HFFc6 (cell line): ENCODE results near the gene LRIG2. TPM values are rescaled to one million over a fixed set of nuclear protein-coding genes. Genes with fewer than 3 reads are reported as not detected.
A peak's percentile ranks its signal among the peaks of the same experiment; 100 is the strongest.
"Not testable (repeated sequence)": the region's sequence is repeated elsewhere in the genome, so short reads cannot be mapped to it uniquely, and the experiment has no call there.

Experiments used
- DNase-seq: peaks from one replicate; pipeline ENCODE4 v3.0.0-alpha.2; 2018
- H3K27ac Mint-ChIP-seq: 2 replicates; pipeline ENCODE4 v1.8.0; 2020; ENCODE audit warnings: mild to moderate bottlenecking, mixed read lengths
- H3K27me3 Mint-ChIP-seq: 2 replicates; pipeline ENCODE4 v1.8.0; 2021; ENCODE audit warnings: mild to moderate bottlenecking, moderate library complexity, mixed read lengths; ENCODE audit not compliant: insufficient read depth
- H3K36me3 Mint-ChIP-seq: 2 replicates; pipeline ENCODE4 v1.8.0; 2021; ENCODE audit warnings: low read depth, mixed read lengths
- H3K4me1 Mint-ChIP-seq: 2 replicates; pipeline ENCODE4 v1.8.0; 2020; ENCODE audit warnings: low read depth, mixed read lengths
- H3K4me3 Mint-ChIP-seq: 2 replicates; pipeline ENCODE4 v1.8.0; 2020; ENCODE audit warnings: mild to moderate bottlenecking, moderate library complexity, mixed read lengths
- H3K9me3 Mint-ChIP-seq: 2 replicates; pipeline ENCODE4 v1.8.0; 2020; ENCODE audit warnings: mild to moderate bottlenecking, mixed read lengths
- total RNA-seq, 6 experiments: library from RNA; stranded (reverse); fragmentation: NEBNext Ultra II Directional; extraction: Animal tissue kit (Norgen Biotek cat#: 25700); gene quantifications; 2 replicates in 1 of 6; 3 replicates in 5 of 6; pipeline ENCODE4 v1.2.3, GENCODE V29; 2021
- TF ChIP-seq, protein P1 (sequence below): fragments of 200-600 bp; sonication (generic); IDR thresholded peaks from 2 replicates; pipeline ENCODE4 v1.5.0; 2021; ENCODE audit warnings: antibody characterized with exemption, mild to moderate bottlenecking

LRIG2 gene
- total RNA-seq, 6 experiments from 2014 or later, result 5.6 to 8.5 (median 7.4) TPM

DNA sequence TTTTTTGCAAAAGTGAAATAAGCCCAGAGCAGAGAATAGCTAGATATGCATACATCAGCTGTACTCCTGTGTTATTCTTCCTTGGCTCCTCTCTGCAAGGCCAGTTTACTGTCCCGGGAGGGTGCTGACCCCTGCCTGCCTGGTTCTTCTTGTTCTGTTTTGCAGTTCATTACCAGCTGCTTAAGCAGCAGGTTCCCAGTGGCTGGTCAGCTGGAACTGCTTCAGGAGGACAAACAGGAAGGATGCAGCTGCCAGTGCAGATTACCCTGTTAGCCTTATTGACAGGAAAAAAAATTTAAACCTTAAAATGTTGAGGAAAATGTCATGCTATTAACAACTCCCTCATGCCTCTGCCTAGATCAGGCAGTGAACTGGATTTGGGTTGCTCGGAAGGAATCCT lies 16.0 kb upstream of the LRIG2 start:
- Mint-ChIP-seq H3K4me3 (no peak overlapping the region), H3K36me3 (no peaks in the 10 kb centered on the region), H3K4me1 (no peaks in the 10 kb centered on the region; the same call in 1 of the 2 replicates), H3K9me3 (no peaks in the 10 kb centered on the region), H3K27ac (no peak overlapping the region), H3K27me3 (peaks cover 2% of the 10 kb centered on the region)
- TF ChIP-seq, protein P1, sequence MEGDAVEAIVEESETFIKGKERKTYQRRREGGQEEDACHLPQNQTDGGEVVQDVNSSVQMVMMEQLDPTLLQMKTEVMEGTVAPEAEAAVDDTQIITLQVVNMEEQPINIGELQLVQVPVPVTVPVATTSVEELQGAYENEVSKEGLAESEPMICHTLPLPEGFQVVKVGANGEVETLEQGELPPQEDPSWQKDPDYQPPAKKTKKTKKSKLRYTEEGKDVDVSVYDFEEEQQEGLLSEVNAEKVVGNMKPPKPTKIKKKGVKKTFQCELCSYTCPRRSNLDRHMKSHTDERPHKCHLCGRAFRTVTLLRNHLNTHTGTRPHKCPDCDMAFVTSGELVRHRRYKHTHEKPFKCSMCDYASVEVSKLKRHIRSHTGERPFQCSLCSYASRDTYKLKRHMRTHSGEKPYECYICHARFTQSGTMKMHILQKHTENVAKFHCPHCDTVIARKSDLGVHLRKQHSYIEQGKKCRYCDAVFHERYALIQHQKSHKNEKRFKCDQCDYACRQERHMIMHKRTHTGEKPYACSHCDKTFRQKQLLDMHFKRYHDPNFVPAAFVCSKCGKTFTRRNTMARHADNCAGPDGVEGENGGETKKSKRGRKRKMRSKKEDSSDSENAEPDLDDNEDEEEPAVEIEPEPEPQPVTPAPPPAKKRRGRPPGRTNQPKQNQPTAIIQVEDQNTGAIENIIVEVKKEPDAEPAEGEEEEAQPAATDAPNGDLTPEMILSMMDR, result no peak
- no peak for DNase-seq

DNA sequence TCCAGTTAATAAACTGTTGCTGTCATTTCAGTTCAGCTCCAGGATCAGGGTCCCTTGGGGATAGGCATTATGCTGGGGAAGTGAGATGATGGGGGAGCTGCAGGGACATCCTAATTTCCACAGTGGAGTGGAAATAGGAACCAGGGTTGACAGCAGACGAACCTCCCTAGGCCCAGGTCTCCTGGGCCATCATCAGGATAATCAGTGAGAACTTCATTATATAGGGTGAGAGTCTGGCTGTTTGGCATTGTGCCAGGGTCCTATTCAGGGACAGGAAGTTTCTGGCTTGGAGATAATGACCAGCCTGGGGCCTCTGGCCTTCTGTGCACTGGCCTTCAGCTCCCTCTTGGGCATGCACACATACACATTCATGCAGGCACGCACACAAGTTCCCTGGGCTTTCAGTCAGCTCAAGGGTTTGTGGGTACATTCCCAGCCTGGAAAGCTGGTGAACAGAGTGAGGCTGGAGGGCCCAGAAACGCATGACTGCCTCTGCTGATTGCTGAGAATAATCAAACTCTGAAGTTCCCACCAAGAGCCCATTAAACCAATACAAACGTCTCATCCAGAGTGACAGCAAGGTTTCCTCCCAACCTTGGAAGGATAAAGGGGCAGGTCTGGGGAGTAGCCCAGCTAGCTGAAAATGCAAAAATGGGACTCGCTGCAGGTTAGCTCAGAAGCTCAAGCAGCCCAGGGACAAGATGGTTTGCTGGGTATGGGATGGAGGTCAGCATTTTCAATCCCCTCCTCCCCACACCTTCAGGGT lies 13.9 kb upstream of the LRIG2 start:
- H3K9me3 Mint-ChIP-seq, result no peaks in the 10 kb centered on the region

DNA sequence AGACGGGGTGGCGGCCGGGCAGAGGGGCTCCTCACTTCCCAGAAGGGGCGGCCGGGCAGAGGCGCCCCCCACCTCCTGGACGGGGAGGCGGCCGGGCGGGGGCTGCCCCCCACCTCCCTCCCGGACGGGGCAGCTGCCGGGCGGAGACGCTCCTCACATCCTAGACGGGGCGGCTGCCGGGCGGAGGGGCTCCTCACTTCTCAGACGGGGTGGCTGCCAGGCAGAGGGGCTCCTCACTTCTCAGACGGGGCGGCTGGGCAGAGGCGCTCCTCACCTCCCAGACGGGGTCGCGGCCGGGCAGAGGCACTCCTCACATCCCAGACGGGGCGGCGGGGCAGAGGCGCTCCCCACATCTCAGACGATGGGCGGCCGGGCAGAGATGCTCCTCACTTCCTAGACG lies 9.5 kb upstream of the LRIG2 start:
- not testable (repeated sequence) for DNase-seq, H3K36me3 Mint-ChIP-seq, H3K4me1 Mint-ChIP-seq, H3K27ac Mint-ChIP-seq, H3K9me3 Mint-ChIP-seq, H3K4me3 Mint-ChIP-seq, H3K27me3 Mint-ChIP-seq

More for the DNA sequence above, 13.9 kb upstream of the LRIG2 start:
- H3K27me3 Mint-ChIP-seq, result no peaks in the 10 kb centered on the region; the same call in none of the 2 replicates
- TF ChIP-seq, protein P1, result no peak
- DNase-seq, result no peak
- H3K27ac Mint-ChIP-seq, result no peak overlapping the region
- no peaks in the 10 kb centered on the region for H3K36me3 Mint-ChIP-seq
- H3K4me1 Mint-ChIP-seq, result no peaks in the 10 kb centered on the region
- H3K4me3 Mint-ChIP-seq, result no peak overlapping the region

DNA sequence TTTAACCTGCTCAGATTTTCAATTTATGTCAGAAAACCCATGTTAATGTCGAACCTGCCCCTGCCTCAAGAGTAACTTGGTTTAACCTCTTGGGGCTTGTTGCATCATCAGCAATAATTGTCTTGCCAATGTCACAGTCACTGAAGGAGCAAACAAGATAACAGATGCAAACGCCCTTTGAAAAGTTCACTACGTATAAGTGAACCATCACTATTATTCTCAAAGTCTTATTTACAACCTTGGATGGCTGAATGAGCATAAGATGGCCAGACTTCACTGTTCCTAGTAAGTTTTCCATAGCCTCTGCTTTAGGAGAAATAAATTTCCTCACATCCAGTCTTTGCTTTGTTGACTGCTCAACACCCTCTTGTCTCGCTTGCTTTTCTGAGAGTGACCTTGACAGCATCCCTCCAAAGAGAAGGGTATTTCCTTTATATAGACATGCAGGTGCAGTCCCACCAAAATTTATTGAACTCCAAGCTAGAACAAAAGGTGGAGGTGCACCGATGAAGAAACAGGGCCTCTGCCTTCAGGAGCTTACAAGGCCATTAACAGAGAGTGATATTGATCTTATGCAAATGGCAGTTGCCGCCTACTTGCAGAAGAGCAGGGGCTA lies 749 bp upstream of the LRIG2 start:
- H3K36me3 Mint-ChIP-seq, result peaks cover 11% of the 10 kb centered on the region
- H3K27ac Mint-ChIP-seq, result peak overlapping the region; percentile 98

DNA sequence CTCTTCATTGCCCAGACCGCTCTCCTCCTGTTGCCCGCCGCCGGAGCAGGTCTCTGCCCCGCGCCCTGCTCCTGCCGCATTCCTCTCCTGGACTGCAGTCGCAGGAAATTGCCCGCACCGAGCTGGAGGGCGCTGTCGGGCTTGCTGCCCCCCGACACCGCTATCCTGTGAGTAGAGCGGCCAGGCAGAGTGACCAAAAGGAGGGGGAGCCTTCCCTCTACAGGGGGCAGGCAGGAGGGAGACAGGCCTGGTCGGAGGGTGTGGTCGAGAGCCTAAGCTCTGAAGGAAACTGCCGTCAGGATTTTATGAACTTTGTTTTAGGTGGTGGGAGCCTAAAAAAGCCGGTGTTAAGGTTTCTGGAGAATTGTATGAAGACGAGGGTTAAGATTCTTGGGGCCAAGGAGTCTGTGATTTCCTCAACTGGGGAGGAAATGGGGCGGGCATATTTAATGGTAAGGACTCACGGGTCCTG lies 517 bp downstream of the LRIG2 start:
- Mint-ChIP-seq H3K4me3 (peak overlapping the region; percentile 99), H3K4me1 (peaks cover 22% of the 10 kb centered on the region), H3K9me3 (no peaks in the 10 kb centered on the region), H3K27ac (peak overlapping the region; percentile 98), H3K27me3 (no peaks in the 10 kb centered on the region; the same call in 1 of the 2 replicates), H3K36me3 (peaks cover 19% of the 10 kb centered on the region)
- peak; percentile 65 for DNase-seq
- TF ChIP-seq, protein P1, result peak; percentile 42

More for the DNA sequence above, 749 bp upstream of the LRIG2 start:
- Mint-ChIP-seq H3K9me3 (no peaks in the 10 kb centered on the region), H3K27me3 (no peaks in the 10 kb centered on the region; the same call in 1 of the 2 replicates), H3K4me3 (peak overlapping the region; percentile 99), H3K4me1 (peaks cover 22% of the 10 kb centered on the region)
- DNase-seq, result no peak
- TF ChIP-seq, protein P1, result no peak

DNA sequence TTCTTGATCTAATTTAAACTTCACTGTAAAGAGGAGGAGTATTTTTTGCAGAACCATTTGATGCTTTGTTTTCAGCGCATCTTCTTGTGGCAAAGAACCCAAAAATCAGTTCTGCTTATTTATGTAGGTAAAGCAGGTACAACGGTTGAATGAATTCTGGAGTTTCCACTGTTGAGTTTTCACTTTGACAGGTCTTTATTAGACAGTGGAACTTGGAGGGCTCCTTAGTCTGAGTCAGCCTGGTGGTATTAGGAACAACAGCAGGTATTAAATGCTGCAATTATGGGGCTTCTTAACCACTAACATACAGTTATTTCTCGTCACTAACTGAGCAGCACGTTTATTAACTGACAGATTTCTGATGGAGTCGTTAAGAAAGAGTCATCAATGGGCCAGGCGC lies 1.2 kb downstream of the LRIG2 start:
- Mint-ChIP-seq H3K4me1 (peaks cover 22% of the 10 kb centered on the region), H3K27me3 (no peaks in the 10 kb centered on the region; the same call in 1 of the 2 replicates), H3K9me3 (no peaks in the 10 kb centered on the region), H3K36me3 (peaks cover 19% of the 10 kb centered on the region), H3K27ac (peak overlapping the region; percentile 98), H3K4me3 (peak overlapping the region; percentile 99)
- TF ChIP-seq, protein P1, result no peak
- DNase-seq, result no peak

DNA sequence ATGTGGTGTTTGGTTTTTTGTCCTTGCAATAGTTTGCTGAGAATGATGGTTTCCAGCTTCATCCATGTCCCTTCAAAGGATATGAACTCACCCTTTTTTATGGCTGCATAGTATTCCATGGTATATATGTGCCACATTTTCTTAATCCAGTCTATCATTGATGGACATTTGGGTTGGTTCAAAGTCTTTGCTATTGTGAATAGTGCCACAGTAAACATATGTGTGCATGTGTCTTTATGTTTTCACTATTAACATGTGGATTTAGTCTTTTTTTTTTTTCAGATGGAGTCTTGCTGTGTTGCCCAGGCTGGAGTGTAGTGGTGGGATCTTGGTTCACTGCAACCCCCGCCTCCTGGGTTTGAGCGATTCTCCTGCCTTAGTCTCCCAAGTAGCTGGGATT lies 5.0 kb downstream of the LRIG2 start:
- H3K27ac Mint-ChIP-seq, H3K27me3 Mint-ChIP-seq, H3K4me3 Mint-ChIP-seq, H3K9me3 Mint-ChIP-seq, DNase-seq: not testable (repeated sequence)
- H3K36me3 Mint-ChIP-seq, result peaks cover 28% of the 10 kb centered on the region
- peaks cover 14% of the 10 kb centered on the region for H3K4me1 Mint-ChIP-seq
